Smooth muscle cell (in vitro differentiated cells): ENCODE data around the gene DISC1. TPM values are rescaled to one million over a fixed set of nuclear protein-coding genes. Genes with fewer than 3 reads are reported as not detected.
"Not testable (repeated sequence)": the region's sequence is repeated elsewhere in the genome, so short reads cannot be mapped to it uniquely, and the experiment has no call there.

Source experiments
- DNase-seq: peaks from one replicate; lab custom pipeline; 2025; ENCODE audit not compliant: unreplicated experiment; lab: John Stamatoyannopoulos, UW
- H2AFZ ChIP-seq: fragments of 200-600 bp; sonication (generic); 2 replicates; pipeline ENCODE4 v1.6.0; 2016; ENCODE audit warnings: antibody characterized with exemption, low read depth, mild to moderate bottlenecking
- H3F3A ChIP-seq: fragments of 200-600 bp; sonication (generic); 2 replicates; pipeline ENCODE4 v1.6.0; 2017; ENCODE audit warnings: antibody characterized with exemption, low read depth
- H3K27ac ChIP-seq: fragments of 200-600 bp; sonication (generic); 2 replicates; pipeline ENCODE4 v1.5.1; 2016; ENCODE audit warnings: low read depth, mild to moderate bottlenecking
- H3K27me3 ChIP-seq: fragments of 200-600 bp; sonication (generic); 2 replicates; pipeline ENCODE4 v1.6.1; 2016; ENCODE audit warnings: low read depth, mild to moderate bottlenecking
- H3K36me3 ChIP-seq: fragments of 200-600 bp; sonication (generic); 2 replicates; pipeline ENCODE4 v1.5.1; 2016; ENCODE audit warnings: low read depth
- H3K4me1 ChIP-seq: fragments of 200-600 bp; sonication (generic); 2 replicates; pipeline ENCODE4 v1.5.1; 2016; ENCODE audit warnings: low read depth
- H3K4me2 ChIP-seq: fragments of 200-600 bp; sonication (generic); 2 replicates; pipeline ENCODE4 v1.6.0; 2016; ENCODE audit warnings: mild to moderate bottlenecking
- H3K4me3 ChIP-seq: fragments of 200-600 bp; sonication (generic); 2 replicates; pipeline ENCODE4 v1.5.1; 2016; ENCODE audit warnings: mild to moderate bottlenecking
- H3K79me2 ChIP-seq: fragments of 200-600 bp; sonication (generic); 2 replicates; pipeline ENCODE4 v1.6.0; 2016; ENCODE audit warnings: low read depth, mild to moderate bottlenecking
- H3K9ac ChIP-seq: fragments of 200-600 bp; sonication (generic); 2 replicates; pipeline ENCODE4 v1.6.0; 2016; ENCODE audit warnings: low read depth
- H3K9me3 ChIP-seq: fragments of 200-600 bp; sonication (generic); replicated peaks from 2 replicates; pipeline ENCODE4 v1.5.1; 2016; ENCODE audit warnings: low read depth
- H4K20me1 ChIP-seq: fragments of 200-600 bp; sonication (generic); 2 replicates; pipeline ENCODE4 v1.6.0; 2016; ENCODE audit warnings: low read depth
- CTCF ChIP-seq: fragments of 200-600 bp; sonication (generic); IDR thresholded peaks from 2 replicates; pipeline ENCODE4 v1.5.1; 2017; ENCODE audit warnings: borderline replicate concordance, mild to moderate bottlenecking, antibody characterized with exemption; ENCODE audit not compliant: insufficient read depth, poor library complexity, severe bottlenecking
- WGBS: methylation state at CpG from one replicate; pipeline ENCODE4 v1.1.7; 2016; ENCODE audit warnings: low lambda C conversion rate; 5-methylcytosine and 5-hydroxymethylcytosine counted together
- polyA plus RNA-seq: library from polyadenylated mRNA; unstranded; fragments of >200 nt; fragmentation: Nextera tagmentation; extraction: Ambion mirVana; gene quantifications from 2 replicates; pipeline ENCODE4 v1.2.1, GENCODE V29; 2016
- total RNA-seq: library from RNA; depleted of rRNA; stranded (reverse); fragments of >200 nt; gene quantifications from 2 replicates; pipeline ENCODE4 v1.2.3, GENCODE V29; 2014

Gene DISC1
- total and polyA plus RNA-seq, 2 experiments from 2014 or later, result 0.89 to 4.3 TPM

GRCh38 chr1:231958448-231958847, 331.9 kb downstream of the DISC1 start:
- no peaks in the 10 kb centered on the region for H3K79me2 ChIP-seq
- no peaks in the 10 kb centered on the region for H3K27me3 ChIP-seq
- no peak overlapping the region for H3K27ac ChIP-seq
- peaks cover 8% of the 10 kb centered on the region for H3K4me1 ChIP-seq
- peak overlapping the region; percentile 24 for H3K4me2 ChIP-seq
- WGBS, result 23% methylated on average over 4 of the region's 4 CpGs
- no peak for TF ChIP-seq CTCF
- peaks cover 7% of the 10 kb centered on the region for H3F3A ChIP-seq
- DNase-seq, result no peak
- no peaks in the 10 kb centered on the region for H3K36me3 ChIP-seq
- no peak overlapping the region for H2AFZ ChIP-seq
- no peak overlapping the region for H3K9ac ChIP-seq
- no peak overlapping the region for H3K4me3 ChIP-seq
- no peaks in the 10 kb centered on the region for H4K20me1 ChIP-seq
- H3K9me3 ChIP-seq, result no peaks in the 10 kb centered on the region

GRCh38 chr1:231959225-231959884, 332.8 kb downstream of the DISC1 start:
- H3K9ac ChIP-seq, result no peak overlapping the region

GRCh38 chr1:231961801-231962200, 335.2 kb downstream of the DISC1 start:
- H4K20me1 ChIP-seq, H3K4me3 ChIP-seq, H3K9ac ChIP-seq, H3K4me2 ChIP-seq, H2AFZ ChIP-seq, H3K79me2 ChIP-seq, H3K4me1 ChIP-seq, H3K36me3 ChIP-seq, H3K9me3 ChIP-seq, H3F3A ChIP-seq, DNase-seq, H3K27ac ChIP-seq, H3K27me3 ChIP-seq: not testable (repeated sequence)
- 96% methylated on average over 1 of the region's 1 CpG for WGBS

More at GRCh38 chr1:231959225-231959884, 332.8 kb downstream of the DISC1 start:
- H3K4me1 ChIP-seq, result peaks cover 8% of the 10 kb centered on the region
- no peaks in the 10 kb centered on the region for H3K9me3 ChIP-seq
- H3K79me2 ChIP-seq, result no peaks in the 10 kb centered on the region
- H3K4me3 ChIP-seq, result no peak overlapping the region
- peak overlapping the region; percentile 24 for H3K4me2 ChIP-seq
- DNase-seq, result no peak
- no peak overlapping the region for H2AFZ ChIP-seq
- H4K20me1 ChIP-seq, result no peaks in the 10 kb centered on the region
- no peak for TF ChIP-seq CTCF
- H3K27me3 ChIP-seq, result no peaks in the 10 kb centered on the region
- 72% methylated on average over 6 of the region's 6 CpGs for whole genome bisulfite sequencing
- no peak overlapping the region for H3K27ac ChIP-seq
- peaks cover 7% of the 10 kb centered on the region for H3F3A ChIP-seq
- H3K36me3 ChIP-seq, result no peaks in the 10 kb centered on the region

- TF ChIP-seq CTCF, result no peak
- Histone ChIP-seq H3K4me2 (no peak overlapping the region), H3K9me3 (no peaks in the 10 kb centered on the region), H4K20me1 (no peaks in the 10 kb centered on the region), H3K79me2 (no peaks in the 10 kb centered on the region), H3K36me3 (peaks cover 1% of the 10 kb centered on the region), H3K4me1 (peaks cover 8% of the 10 kb centered on the region), H3K27ac (no peak overlapping the region), H3K4me3 (no peak overlapping the region), H2AFZ (no peak overlapping the region), H3F3A (peaks cover 4% of the 10 kb centered on the region), H3K9ac (no peak overlapping the region), H3K27me3 (no peaks in the 10 kb centered on the region)
- DNase-seq, result no peak
- WGBS, result 100% methylated on average over 2 of the region's 2 CpGs
These were observed 336.0 kb downstream of the DISC1 start for GRCh38 chr1:231962636-231963035.
